ENCODE results near the gene SF3A2.

The SF3A2 gene

DNA sequence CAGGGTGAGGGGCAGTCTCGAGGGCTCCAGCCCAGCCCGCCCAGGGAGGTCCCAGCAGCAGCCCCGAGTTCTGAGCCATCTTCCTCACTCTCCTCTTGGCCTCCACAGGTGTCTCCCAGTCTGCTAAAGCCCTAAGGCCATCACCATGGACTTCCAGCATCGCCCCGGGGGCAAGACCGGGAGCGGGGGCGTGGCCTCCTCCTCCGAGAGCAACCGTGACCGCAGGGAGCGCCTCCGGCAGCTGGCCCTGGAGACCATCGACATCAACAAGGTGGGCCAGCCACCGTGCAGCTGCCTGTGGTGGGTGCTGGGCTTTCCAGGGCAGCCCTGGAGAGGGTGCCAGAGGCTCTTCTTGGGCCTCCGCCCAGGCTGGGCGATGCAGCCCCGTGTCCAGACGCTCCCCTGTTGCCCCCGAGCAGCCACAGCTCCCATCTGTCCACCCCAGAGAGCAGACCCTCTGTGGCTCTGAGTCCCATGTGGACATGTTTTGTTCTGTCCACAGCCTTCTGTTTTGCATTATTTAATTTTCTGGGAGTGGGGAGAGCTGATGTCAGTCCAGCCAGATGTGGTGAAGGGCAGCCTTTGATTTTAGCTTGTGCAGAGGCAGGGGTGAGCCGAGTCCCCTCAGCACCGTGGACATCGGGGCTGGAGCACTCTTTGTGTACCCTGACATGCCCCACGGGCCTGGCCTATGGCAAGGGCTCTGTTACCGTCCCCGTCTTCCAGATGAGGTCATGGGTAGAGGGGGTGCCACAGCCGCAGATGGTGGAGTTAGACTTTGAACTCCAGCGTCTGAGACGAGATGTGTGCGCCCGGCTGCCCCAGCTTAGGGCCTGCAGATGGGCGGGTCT, 6.9 kb downstream of the SF3A2 start:
- FAIRE-seq (no peak), DNase-seq (ENCODE audit: insufficient read length, low spot score) (no peak)
- TF ChIP-seq, protein P1, sequence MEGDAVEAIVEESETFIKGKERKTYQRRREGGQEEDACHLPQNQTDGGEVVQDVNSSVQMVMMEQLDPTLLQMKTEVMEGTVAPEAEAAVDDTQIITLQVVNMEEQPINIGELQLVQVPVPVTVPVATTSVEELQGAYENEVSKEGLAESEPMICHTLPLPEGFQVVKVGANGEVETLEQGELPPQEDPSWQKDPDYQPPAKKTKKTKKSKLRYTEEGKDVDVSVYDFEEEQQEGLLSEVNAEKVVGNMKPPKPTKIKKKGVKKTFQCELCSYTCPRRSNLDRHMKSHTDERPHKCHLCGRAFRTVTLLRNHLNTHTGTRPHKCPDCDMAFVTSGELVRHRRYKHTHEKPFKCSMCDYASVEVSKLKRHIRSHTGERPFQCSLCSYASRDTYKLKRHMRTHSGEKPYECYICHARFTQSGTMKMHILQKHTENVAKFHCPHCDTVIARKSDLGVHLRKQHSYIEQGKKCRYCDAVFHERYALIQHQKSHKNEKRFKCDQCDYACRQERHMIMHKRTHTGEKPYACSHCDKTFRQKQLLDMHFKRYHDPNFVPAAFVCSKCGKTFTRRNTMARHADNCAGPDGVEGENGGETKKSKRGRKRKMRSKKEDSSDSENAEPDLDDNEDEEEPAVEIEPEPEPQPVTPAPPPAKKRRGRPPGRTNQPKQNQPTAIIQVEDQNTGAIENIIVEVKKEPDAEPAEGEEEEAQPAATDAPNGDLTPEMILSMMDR (IDR thresholded peaks at IDR 0.05; ENCODE audit: insufficient read depth, missing control alignments) = no peak

DNA sequence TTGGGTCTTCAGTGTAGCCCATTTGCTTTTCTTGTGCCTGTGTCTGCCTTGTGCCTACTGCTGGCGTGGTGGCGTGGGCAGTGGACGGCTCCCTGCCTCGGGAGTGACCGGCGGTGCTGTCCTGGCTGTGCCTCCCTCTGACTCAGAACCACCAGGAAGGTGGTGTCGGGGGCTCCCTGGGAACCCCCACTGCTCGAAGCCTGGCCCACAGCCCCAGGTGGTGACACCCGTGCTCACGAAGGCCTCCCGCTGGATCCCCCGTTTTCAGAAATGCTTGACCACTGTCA, 7.4 kb downstream of the SF3A2 start:
- FAIRE-seq = no peak
- no peak for DNase-seq (ENCODE audit: insufficient read length, low spot score)
- TF ChIP-seq, protein P1 (IDR thresholded peaks at IDR 0.05; ENCODE audit: insufficient read depth, missing control alignments) = no peak

DNA sequence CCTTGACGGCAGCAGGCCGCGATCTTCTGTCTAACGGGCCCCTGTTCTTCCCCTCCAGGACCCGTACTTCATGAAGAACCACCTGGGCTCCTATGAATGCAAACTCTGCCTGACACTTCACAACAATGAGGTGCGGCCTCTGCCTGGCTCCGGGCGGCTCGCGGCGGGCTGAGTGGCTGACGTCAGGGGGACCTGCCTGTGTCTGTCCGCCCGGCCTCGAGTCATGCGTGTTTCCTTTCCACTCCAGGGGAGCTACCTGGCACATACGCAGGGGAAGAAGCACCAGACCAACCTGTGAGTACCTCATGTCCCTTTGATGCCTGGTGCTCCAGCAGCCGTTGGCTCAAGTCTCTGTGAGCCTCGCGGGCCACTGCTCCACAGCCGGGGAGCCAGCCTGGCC, 7.9 kb downstream of the SF3A2 start:
- TF ChIP-seq, protein P1 (IDR thresholded peaks at IDR 0.05; ENCODE audit: insufficient read depth, missing control alignments) = no peak
- DNase-seq (ENCODE audit: insufficient read length, low spot score) (no peak), FAIRE-seq (no peak)

DNA sequence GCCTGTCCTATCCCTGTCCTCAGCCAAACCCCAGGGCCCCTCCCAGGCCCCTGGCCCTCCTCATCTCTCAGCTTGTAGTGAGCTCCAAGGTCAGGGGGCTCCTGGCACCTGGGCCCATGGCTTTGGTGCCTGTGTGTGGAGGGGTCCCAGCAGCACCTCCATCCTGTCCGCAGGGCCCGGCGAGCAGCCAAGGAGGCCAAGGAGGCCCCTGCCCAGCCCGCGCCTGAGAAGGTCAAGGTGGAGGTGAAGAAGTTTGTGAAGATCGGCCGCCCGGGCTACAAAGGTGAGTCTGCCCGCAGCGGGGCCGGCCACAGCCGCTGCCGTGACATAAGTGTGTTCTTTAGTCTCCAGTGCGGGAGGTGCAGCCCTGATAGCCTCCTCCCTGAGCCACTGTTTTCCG, 8.6 kb downstream of the SF3A2 start:
- DNase-seq (ENCODE audit: insufficient read length, low spot score) (no peak), FAIRE-seq (no peak)
- TF ChIP-seq, protein P1 (IDR thresholded peaks at IDR 0.05; ENCODE audit: insufficient read depth, missing control alignments) = no peak

DNA sequence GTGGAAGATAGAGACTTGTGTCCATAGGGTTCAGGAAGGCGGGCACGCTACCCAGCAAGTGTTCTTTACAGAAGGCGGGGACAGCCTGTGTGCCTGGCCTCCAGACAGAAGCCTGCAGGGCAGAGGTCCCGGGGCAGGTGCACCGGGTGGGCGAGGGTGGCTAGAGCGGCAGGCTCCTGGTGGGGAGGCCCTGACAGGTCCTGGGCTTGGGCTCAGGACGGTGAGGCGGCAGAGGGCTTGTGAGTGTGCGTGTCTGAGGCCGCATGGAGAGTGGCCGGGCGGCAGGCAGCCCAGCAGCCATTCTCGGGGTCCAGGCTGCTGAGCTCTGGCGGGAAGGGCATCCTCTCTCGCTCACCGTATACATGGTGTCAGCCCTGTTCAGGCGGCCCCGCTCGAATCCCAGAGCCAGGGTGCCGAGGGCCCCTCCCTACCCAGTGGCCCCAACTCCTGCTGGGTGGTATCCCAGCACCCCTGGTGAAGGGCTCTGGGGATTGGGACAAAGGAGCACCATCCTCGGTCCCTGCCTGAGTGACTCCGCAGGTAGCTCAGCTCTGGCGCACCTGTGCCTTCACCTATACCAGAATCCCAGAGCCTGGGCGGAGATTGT, 9.5 kb downstream of the SF3A2 start:
- FAIRE-seq (no peak), DNase-seq (ENCODE audit: insufficient read length, low spot score) (no peak)
- TF ChIP-seq, protein P1 (IDR thresholded peaks at IDR 0.05; ENCODE audit: insufficient read depth, missing control alignments) = no peak

DNA sequence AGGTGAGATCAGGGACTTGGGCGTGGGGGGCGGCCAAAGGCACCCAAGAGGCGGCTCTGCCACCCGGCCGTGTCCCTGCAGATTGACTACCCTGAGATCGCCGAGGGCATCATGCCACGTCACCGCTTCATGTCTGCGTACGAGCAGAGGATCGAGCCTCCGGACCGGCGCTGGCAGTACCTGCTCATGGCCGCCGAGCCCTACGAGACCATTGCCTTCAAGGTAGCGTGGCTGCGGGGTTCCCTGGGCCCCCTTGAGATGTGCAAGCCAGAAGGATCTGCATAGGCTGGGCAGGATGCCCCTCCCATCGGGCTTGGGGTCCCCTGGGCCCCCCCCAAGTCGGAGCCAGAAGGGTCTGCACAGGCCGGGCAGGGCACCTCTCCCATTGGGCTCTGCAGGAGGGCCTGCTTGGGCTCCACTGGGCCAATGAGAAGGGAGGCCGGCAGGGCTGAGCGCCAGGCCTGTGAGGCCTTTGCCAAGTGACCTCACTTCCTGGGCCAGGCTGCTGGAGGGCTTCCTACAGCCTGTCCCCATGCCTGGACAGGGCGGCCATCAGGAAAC, 10.3 kb downstream of the SF3A2 start:
- FAIRE-seq = no peak
- TF ChIP-seq, protein P1 (IDR thresholded peaks at IDR 0.05; ENCODE audit: insufficient read depth, missing control alignments) = no peak
- DNase-seq (ENCODE audit: insufficient read length, low spot score) = no peak

Data from D721Med (cell line).